NT2/D1 (cell line): ENCODE results near the gene BEND7.

Experiments used
- DNase-seq: peaks from one replicate; pipeline ENCODE4 v3.0.0-alpha.2; 2011; ENCODE audit warnings: low read depth, low spot score
- H3K27me3 ChIP-seq: 2 replicates; pipeline ENCODE4 v1.6.0; 2011; ENCODE audit warnings: mild to moderate bottlenecking; ENCODE audit not compliant: insufficient read length, insufficient read depth
- H3K36me3 ChIP-seq: 2 replicates; pipeline ENCODE4 v1.6.1; 2011; ENCODE audit warnings: mild to moderate bottlenecking, low read length, mixed read lengths; ENCODE audit not compliant: insufficient read depth, insufficient read length
- H3K4me1 ChIP-seq: 2 replicates; pipeline ENCODE4 v1.5.1; 2011; ENCODE audit not compliant: insufficient read depth, insufficient read length
- H3K4me3 ChIP-seq: 2 replicates; pipeline ENCODE4 v1.5.1; 2011; ENCODE audit warnings: low read depth; ENCODE audit not compliant: insufficient read length
- H3K9ac ChIP-seq: 2 replicates; pipeline ENCODE4 v1.6.0; 2011; ENCODE audit warnings: low read depth; ENCODE audit not compliant: insufficient read length
- H3K9me3 ChIP-seq: 2 replicates; pipeline ENCODE4 v1.5.1; 2011; ENCODE audit warnings: mild to moderate bottlenecking, low read length; ENCODE audit not compliant: insufficient read depth
- SUZ12 ChIP-seq: IDR thresholded peaks from 2 replicates; pipeline ENCODE4 v1.6.1; 2011; ENCODE audit not compliant: insufficient read length, insufficient read depth; ENCODE audit errors: extremely low read depth
- YY1 ChIP-seq: IDR thresholded peaks from 2 replicates; pipeline ENCODE4 v1.6.1; 2011; ENCODE audit not compliant: insufficient read length, insufficient read depth
- ZNF274 ChIP-seq: IDR thresholded peaks from 2 replicates; pipeline ENCODE4 v1.6.1; 2011; ENCODE audit warnings: mild to moderate bottlenecking, low read depth, low read length

The BEND7 gene

GRCh38 chr10:13481690-13482089, 47.1 kb downstream of the BEND7 start:
- Histone ChIP-seq H3K36me3 (peaks cover 2% of the 10 kb centered on the region), H3K9me3 (no peaks in the 10 kb centered on the region), H3K4me1 (no peaks in the 10 kb centered on the region), H3K27me3 (no peaks in the 10 kb centered on the region), H3K4me3 (no peak overlapping the region), H3K9ac (no peak overlapping the region)
- DNase-seq = no peak
- TF ChIP-seq YY1 (no peak), ZNF274 (no peak), SUZ12 (no peak)

GRCh38 chr10:13475124-13475523, 53.7 kb downstream of the BEND7 start:
- no peak for TF ChIP-seq ZNF274
- TF ChIP-seq SUZ12 = no peak
- TF ChIP-seq YY1 = no peak
- no peak overlapping the region for H3K4me3 ChIP-seq
- peaks cover 7% of the 10 kb centered on the region; the same call in 1 of the 2 replicates for H3K9me3 ChIP-seq
- H3K27me3 ChIP-seq = no peaks in the 10 kb centered on the region
- DNase-seq = no peak
- no peak overlapping the region for H3K9ac ChIP-seq
- H3K4me1 ChIP-seq = no peaks in the 10 kb centered on the region
- peaks cover 14% of the 10 kb centered on the region for H3K36me3 ChIP-seq

- TF ChIP-seq ZNF274 (no peak), SUZ12 (no peak), YY1 (no peak)
- peaks cover 7% of the 10 kb centered on the region; the same call in 1 of the 2 replicates for H3K9me3 ChIP-seq
- no peak for DNase-seq
- no peaks in the 10 kb centered on the region for H3K4me1 ChIP-seq
- peaks cover 14% of the 10 kb centered on the region for H3K36me3 ChIP-seq
- no peaks in the 10 kb centered on the region for H3K27me3 ChIP-seq
- H3K4me3 ChIP-seq = no peak overlapping the region
- no peak overlapping the region for H3K9ac ChIP-seq
Observed at GRCh38 chr10:13473986-13474385, 54.8 kb downstream of the BEND7 start.

GRCh38 chr10:13472359-13472758, 56.5 kb downstream of the BEND7 start:
- Histone ChIP-seq H3K9ac (no peak overlapping the region), H3K4me1 (no peaks in the 10 kb centered on the region), H3K36me3 (peaks cover 14% of the 10 kb centered on the region), H3K4me3 (no peak overlapping the region), H3K27me3 (no peaks in the 10 kb centered on the region), H3K9me3 (peaks cover 7% of the 10 kb centered on the region; the same call in 1 of the 2 replicates)
- TF ChIP-seq YY1 (no peak), ZNF274 (no peak), SUZ12 (no peak)
- no peak for DNase-seq

- Histone ChIP-seq H3K36me3 (peaks cover 14% of the 10 kb centered on the region), H3K4me1 (no peaks in the 10 kb centered on the region), H3K27me3 (no peaks in the 10 kb centered on the region), H3K4me3 (no peak overlapping the region), H3K9me3 (peaks cover 7% of the 10 kb centered on the region; the same call in 1 of the 2 replicates), H3K9ac (no peak overlapping the region)
- DNase-seq = no peak
- TF ChIP-seq YY1 (no peak), SUZ12 (no peak), ZNF274 (no peak)
Observed at GRCh38 chr10:13470270-13470669, 58.5 kb downstream of the BEND7 start.

- no peak overlapping the region for H3K9ac ChIP-seq
- H3K9me3 ChIP-seq = 0 out of 2 replicates have a peak, but pooled peaks cover 8% of the 10 kb centered on the region
- no peaks in the 10 kb centered on the region for H3K4me1 ChIP-seq
- TF ChIP-seq SUZ12 = no peak
- TF ChIP-seq YY1 = no peak
- no peak for TF ChIP-seq ZNF274
- DNase-seq = no peak
- no peaks in the 10 kb centered on the region for H3K27me3 ChIP-seq
- no peak overlapping the region for H3K4me3 ChIP-seq
- H3K36me3 ChIP-seq = no peaks in the 10 kb centered on the region
Observed at GRCh38 chr10:13462551-13462950, 66.3 kb downstream of the BEND7 start.

- no peak for DNase-seq
- no peak for TF ChIP-seq SUZ12
- no peak for TF ChIP-seq ZNF274
- no peak for TF ChIP-seq YY1
- H3K4me1 ChIP-seq = no peaks in the 10 kb centered on the region
Observed at GRCh38 chr10:13458687-13459012, 70.2 kb downstream of the BEND7 start.

More at GRCh38 chr10:13458687-13459012, 70.2 kb downstream of the BEND7 start:
- no peaks in the 10 kb centered on the region for H3K36me3 ChIP-seq
- no peak overlapping the region for H3K4me3 ChIP-seq
- H3K9ac ChIP-seq = no peak overlapping the region
- 0 out of 2 replicates have a peak, but pooled peaks cover 8% of the 10 kb centered on the region for H3K9me3 ChIP-seq
- no peaks in the 10 kb centered on the region for H3K27me3 ChIP-seq
